Epithelial cell of prostate (primary cell): ENCODE results near the gene PEMT.
A peak's percentile ranks its signal among the peaks of the same experiment; 100 is the strongest.
"Not testable (repeated sequence)": the region's sequence is repeated elsewhere in the genome, so short reads cannot be mapped to it uniquely, and the experiment has no call there.

Experiments used
- DNase-seq: peaks from one replicate; pipeline ENCODE4 v3.0.0-alpha.2; 2011; ENCODE audit warnings: low read depth, low spot score
- H3K27ac ChIP-seq: fragments of 450-650 bp; 2 replicates; pipeline ENCODE4 v1.5.1; 2017; ENCODE audit warnings: mild to moderate bottlenecking

Gene PEMT

DNA sequence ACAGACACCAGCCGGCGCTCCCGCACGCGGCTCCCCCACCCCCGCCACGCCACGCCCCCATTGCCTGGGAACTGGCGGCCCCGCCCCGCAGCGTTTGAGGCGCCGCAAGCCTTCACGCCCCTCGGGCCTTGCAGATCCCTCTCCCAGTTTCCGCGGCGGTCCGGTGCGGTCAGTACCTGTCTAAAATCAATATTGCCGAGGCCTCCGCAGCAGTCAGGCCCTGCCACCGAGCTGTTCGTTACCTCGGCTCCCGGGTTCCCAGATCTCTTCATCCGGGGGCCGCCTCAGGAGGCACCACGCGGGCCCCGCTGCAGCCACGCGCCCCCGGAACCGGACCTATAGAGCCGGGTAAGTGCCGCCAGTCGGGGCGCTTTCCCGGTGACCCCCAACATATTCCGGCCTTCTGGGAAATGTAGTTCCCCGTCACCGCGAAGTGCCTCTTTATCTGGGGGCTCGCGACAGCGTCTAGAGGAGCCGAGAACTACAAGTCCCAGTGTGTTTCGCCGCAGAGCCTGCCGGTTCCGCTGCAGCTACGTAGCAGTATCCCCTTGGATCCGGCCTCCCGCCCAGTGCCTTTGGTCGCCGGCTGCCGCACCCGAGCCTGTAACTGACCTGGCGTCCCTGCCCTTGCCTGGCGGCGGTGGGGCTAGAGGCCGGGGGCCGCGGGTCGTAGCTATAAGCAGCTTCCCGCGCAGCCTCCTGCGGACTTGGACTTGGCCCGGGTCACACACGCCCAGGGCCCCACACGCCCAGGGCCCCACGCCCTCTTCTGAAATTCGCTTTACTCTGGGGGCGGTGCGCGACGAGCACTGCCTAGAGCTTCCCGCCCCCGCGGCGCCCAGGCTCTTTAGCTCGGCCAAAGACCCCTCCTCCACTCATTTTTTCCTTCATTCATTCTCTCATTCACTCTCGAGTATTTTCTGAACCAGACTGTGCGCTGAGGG, at the start of gene PEMT:
TSS of gene PEMT (minus strand) at position 354 of the 944 bp plus-strand sequence. CDS start at position 272, 82 bp downstream.
- DNase-seq, result peak; percentile 91
- peak within 1 kb of the TSS; percentile 86 for H3K27ac ChIP-seq

DNA sequence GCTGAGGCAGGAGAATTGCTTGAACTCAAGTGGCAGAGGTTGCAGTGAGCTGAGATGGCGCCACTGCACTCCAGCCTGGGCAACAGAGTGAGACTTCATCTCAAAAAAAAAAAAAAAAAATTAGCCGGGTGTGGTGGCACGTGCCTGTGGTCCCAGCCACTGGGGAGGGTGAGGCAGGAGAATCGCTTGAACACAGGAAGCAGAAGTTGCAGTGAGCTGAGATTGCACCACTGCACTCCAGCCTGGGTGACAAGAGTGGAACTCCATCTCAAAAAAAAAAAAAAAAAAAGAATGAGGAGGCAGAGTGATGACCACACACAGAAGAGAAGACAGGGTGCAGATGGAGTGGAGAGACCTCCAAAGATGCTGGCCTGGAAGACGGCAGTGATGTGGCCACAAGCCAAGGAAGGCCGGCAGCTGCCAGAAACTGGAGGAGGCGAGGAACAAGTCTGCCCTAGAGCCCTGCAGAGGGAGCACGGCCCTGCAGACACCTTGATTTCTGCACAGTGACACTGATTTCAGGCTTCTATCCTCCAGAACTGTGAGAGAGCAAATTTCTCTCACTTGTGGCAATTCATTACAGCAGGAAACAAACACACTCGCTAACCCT, 48.3 kb upstream of the PEMT start:
- DNase-seq, H3K27ac ChIP-seq: not testable (repeated sequence)

DNA sequence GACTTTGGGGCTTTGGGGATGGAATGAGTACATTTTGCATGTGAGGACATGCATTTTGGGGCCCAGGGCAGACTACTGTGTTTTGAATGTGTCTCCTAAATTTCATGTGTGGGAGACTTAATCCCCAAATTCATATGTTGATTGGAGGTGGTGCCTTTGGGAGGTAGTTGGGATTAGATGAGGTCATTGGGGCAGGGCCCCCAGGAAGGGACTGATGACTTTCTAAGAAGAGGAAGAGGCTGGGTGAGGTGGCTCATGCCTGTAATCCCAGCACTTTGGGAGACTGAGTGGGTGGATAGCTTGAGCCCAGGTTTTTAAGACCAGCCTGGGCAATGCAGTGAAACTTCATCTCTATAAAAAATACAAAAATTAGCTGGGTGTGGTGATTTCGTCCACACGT, 47.0 kb upstream of the PEMT start:
- no peak overlapping the region for H3K27ac ChIP-seq
- DNase-seq, result no peak

DNA sequence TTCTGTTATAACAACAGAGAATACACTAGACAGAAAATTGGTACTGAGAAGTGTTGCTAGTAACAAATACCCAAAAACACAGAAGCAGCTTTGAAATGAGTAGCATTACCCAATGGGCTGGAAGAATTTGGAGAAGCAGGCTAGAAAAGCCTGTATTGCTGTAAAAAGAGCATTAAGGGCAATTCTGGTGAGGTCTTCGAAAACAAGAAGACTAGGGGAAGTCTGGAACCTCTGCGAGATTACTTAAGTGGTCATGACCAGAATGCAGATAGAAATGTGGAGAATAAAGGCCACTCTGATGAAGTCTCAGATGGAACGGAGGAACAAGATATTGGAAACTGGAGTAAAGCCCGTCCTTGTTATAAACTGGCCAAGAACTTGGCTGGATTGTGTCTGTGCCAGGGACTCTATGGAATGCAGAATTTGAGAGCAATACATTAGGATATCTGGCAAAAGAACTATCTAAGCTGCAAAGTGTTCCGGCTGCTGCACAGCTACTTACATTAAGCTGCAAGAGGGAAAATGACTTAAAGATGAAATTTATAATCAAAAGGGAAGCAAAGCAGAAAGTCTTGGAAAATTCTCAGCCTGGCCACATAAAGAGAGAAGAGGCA, 44.9 kb upstream of the PEMT start:
- DNase-seq, result no peak
- no peak overlapping the region for H3K27ac ChIP-seq

GRCh38 chr17:17635537-17636271, 44.2 kb upstream of the PEMT start:
- not testable (repeated sequence) for H3K27ac ChIP-seq, DNase-seq

GRCh38 chr17:17635126-17635525, 43.6 kb upstream of the PEMT start:
- no peak overlapping the region for H3K27ac ChIP-seq
- no peak for DNase-seq

GRCh38 chr17:17633310-17633709, 41.8 kb upstream of the PEMT start:
- DNase-seq, result no peak

GRCh38 chr17:17632690-17633089, 41.2 kb upstream of the PEMT start:
- H3K27ac ChIP-seq, result not testable (repeated sequence)

More at GRCh38 chr17:17633310-17633709, 41.8 kb upstream of the PEMT start:
- no peak overlapping the region for H3K27ac ChIP-seq

GRCh38 chr17:17628388-17629008, 37.0 kb upstream of the PEMT start:
- H3K27ac ChIP-seq, result no peak overlapping the region
- no peak for DNase-seq

More at GRCh38 chr17:17632690-17633089, 41.2 kb upstream of the PEMT start:
- not testable (repeated sequence) for DNase-seq

DNA sequence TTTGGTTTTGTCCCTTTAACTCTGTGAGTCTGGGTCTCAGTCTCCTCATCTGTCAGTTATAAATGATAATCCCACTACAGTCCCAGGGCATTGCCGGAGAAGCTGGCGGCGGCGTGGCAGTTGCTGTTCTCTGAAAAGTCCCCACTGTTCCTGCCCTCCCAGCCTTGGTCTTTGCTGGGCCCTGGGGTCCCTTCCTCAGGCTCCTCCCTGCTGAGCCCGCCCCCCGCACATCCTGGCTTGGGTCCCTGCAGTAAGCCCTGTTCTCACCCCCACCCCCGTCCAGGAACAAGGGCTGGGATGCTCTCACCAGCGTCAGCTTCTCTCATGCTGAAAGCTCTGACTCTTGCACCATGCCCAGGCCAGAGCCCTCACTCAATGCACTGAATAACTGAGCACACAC, 35.3 kb upstream of the PEMT start:
- H3K27ac ChIP-seq, result no peak overlapping the region

GRCh38 chr17:17626151-17626805, 34.8 kb upstream of the PEMT start:
- no peak for DNase-seq
- no peak overlapping the region for H3K27ac ChIP-seq

More for the DNA sequence above, 35.3 kb upstream of the PEMT start:
- DNase-seq, result no peak

- no peak for DNase-seq
- no peak overlapping the region for H3K27ac ChIP-seq
Measured at GRCh38 chr17:17624741-17625140, 33.2 kb upstream of the PEMT start.

DNA sequence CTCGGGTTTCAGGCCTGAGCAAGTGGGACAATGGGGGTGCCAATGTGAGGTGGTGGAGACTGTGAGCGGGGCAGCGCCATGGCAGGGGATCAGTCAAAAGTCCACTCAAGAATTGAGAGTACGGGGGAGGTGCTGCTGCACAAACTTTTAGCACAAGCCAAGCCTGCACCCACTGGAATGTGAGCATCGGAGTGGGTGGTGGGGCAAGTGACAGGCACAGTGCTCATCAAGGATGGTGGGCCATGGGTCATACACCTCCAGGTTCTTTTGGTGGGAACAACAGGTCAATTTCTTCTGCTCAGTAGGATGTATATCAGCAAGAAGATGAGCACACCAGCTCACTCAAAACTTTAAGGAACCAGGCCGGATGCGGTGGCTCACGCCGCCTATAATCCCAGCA, 32.4 kb upstream of the PEMT start:
- H3K27ac ChIP-seq, result no peak overlapping the region
- DNase-seq, result no peak

DNA sequence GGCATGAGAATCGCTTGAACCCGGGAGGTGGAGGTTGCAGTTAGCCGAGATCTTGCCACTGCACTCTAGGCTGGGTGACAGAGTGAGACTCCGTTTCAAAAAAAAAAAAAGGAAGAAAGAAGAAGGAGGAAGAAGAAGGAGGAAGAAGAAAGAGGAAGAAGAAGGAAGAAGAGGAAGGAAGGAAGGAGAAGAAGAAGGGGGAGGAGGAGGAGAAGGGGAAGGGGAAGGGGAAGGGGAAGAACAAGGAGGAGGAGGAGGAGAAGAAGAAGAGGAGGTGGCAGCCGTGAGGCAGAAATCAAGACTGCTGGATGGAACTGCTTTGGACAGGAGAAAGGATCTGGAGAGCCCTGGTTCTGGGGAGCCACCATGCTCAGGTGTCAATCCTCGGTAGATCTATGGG, 29.7 kb upstream of the PEMT start:
- H3K27ac ChIP-seq, result no peak overlapping the region
- no peak for DNase-seq

- DNase-seq, result no peak
- H3K27ac ChIP-seq, result no peak overlapping the region
Measured at GRCh38 chr17:17613708-17614114, 22.2 kb upstream of the PEMT start.

DNA sequence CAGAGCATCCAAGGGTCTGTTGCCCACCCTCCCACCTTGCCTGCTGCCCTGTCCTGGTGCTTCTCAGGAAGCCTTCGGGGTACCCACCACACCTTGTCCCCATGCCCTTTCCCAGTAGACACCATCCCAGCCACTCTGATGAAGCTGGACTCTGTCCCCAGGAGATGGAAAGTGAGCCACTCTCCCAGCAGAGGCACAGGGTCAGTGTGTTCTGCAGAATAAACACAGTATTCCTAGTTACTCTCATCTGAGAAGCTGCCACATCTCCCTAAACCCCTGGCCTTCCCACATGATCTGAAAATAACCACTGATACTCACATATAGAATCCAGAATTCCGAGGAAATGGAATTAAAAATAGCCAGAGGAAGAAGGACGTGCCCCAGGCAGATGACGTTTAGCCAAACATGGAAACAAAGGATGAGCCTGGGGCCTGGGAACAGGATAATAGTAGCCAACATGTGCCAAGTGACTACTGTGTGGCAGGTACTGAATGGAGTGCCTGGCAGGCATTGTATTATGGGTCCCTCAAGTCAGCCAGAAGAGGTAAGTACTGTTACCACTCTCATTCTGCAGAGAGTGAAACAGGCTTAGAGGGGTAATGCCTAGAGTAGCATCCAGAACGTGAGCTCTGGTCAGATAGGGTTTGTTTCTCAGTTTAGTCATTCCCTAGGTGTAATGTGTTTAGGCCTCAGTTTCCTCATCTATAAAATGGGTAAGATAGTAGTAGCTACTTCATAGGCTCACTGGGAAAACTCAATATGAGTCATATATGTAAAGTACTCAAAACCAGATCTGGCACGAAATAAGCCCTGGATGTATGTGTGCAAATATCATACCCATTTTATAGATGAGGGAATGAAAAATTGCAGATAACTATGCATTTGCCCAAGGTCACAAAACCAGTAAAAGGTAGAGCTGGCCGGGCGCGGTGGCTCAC, 20.8 kb upstream of the PEMT start:
- DNase-seq, result no peak
- H3K27ac ChIP-seq, result no peak overlapping the region

DNA sequence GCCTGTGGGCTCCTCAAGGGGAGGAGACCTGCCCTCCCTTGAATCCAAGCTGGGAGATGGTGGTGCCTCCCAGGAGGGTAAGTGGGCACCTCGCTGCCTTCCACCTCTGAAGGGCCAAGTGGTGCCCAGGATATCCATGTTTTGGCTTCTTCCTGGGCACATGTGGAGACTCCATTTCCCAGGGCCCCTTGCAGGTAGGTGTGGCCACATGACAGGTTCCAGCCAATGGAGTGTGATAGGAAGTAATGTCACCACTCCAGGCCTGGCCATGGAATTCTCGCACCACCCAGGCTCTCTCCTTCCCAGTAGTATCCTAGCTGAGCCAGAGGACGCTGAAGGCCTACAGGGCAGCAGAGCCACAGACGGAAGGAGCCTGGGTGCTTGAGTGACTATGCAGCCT, 17.6 kb upstream of the PEMT start:
- no peak overlapping the region for H3K27ac ChIP-seq
- no peak for DNase-seq

DNA sequence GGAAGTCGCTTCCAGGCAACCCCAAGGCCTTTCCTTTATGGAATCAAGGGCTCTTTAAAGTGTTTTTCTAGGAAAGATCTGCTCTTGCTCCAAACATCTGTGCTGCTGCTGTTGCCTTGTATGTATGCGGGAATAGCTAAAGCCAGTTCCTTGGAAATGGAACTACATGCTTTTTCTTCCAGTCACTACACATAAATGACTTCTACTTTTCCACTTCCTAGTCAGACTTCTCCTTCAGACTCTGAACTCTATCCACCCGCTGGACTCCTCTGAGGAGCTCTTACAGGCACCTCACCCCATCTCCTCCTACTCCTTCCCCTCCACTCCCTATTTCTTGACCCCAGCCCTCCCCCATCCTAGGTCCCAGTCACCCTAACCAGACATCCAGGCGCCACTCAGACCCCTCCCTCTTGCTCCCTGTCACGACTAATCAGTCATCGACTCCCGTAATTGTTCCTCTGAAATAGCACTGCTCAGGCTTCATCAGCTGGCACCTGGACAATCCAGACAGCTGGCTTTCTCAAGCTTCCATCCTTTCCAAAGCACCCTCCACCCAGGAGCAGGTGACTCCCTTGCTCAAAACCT, 15.0 kb upstream of the PEMT start:
- DNase-seq, result no peak
- no peak overlapping the region for H3K27ac ChIP-seq
